ENCODE measurements around the gene SLC2A1. TPM values are rescaled to one million over a fixed set of nuclear protein-coding genes. Genes with fewer than 3 reads are reported as not detected.

The SLC2A1 gene
- total RNA-seq, 2 experiments from 2014 or later: 115 to 125 TPM

- ATAC-seq: no peak
- H3K9me3 Mint-ChIP-seq (ENCODE audit: low read depth): no peaks in the 10 kb centered on the region
- no peaks in the 10 kb centered on the region for H3K27me3 Mint-ChIP-seq
- H3K36me3 Mint-ChIP-seq (ENCODE audit: low read depth): peaks cover 72% of the 10 kb centered on the region
- no peak for DNase-seq
- H3K4me3 Mint-ChIP-seq: no peak overlapping the region
- ChIA-PET POLR2A (interaction anchor here (2.0 kb wide), 1 partner anchor 9 kb away, joined by 20 read pairs; no protein-coding TSS in a partner anchor), CTCF (interaction anchor here (1.0 to 1.8 kb wide), 3 partner anchors 14 to 128 kb away, joined by 3 to 11 read pairs (median 8); no protein-coding TSS in a partner anchor)
- intact Hi-C loops (cut with DNase I, micrococcal nuclease): no loop called here
- H3K4me1 Mint-ChIP-seq: peaks cover 94% of the 10 kb centered on the region
- peak overlapping the region; percentile 56 for H3K27ac Mint-ChIP-seq
Measured at GRCh38 chr1:42946120-42946898, 12.4 kb downstream of the SLC2A1 start.

- ChIA-PET POLR2A (interaction anchor here (2.2 kb wide), 1 partner anchor 9 kb away, joined by 10 read pairs; no protein-coding TSS in a partner anchor), CTCF (interaction anchor here (1.2 kb wide), 1 partner anchor 10 kb away, joined by 4 read pairs; no protein-coding TSS in a partner anchor)
- Mint-ChIP-seq H3K27me3 (no peaks in the 10 kb centered on the region), H3K4me3 (no peak overlapping the region), H3K27ac (peak overlapping the region; percentile 63), H3K9me3 (ENCODE audit: low read depth) (no peaks in the 10 kb centered on the region), H3K36me3 (ENCODE audit: low read depth) (peaks cover 73% of the 10 kb centered on the region), H3K4me1 (peaks cover 92% of the 10 kb centered on the region)
- no peak for DNase-seq
- peak; percentile 56 for ATAC-seq
- intact Hi-C loops (cut with DNase I, micrococcal nuclease): no loop called here
Measured at GRCh38 chr1:42945164-42945563, 13.5 kb downstream of the SLC2A1 start.

DNA sequence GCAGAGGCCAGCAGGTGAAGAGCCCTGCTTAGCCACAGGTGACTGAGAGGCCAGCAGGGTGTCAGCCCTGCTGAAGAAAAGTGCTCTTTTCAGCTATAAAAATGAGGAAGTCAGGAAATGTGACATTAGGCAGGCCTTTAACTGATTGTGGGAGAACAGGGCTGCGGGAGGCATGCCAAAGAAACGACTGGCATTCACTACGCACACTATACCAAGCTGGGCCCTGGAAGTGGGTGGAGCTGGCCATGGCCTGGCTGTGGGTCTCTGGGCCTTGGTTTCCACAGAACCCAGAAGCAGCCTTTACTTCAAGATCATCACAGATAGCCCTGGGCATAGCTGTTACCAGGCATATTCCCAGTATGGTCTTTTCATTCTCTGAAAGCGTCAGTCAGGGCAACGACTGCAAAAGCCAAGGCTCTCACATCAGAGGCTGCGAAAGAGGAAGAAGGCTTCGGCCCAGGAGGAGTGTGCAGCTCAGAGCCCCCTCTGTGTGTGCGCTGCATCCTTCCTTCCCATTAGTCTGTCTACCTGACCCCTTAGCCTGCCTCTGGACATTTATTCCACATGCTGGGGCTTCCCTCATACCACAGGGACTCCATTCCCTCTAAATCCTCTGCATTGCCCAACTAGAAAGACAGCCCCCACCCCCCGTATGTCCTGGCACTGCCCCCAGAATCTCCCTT is 14.3 kb downstream of the SLC2A1 start:
- DNase-seq (no peak), ATAC-seq (no peak)
- CTCF ChIA-PET: interaction anchor here (0.7 to 1.5 kb wide), 4 partner anchors 11 to 404 kb away, joined by 3 to 8 read pairs (median 4); no protein-coding TSS in a partner anchor
- intact Hi-C loops (cut with DNase I, micrococcal nuclease): no loop called here
- Mint-ChIP-seq H3K4me3 (no peak overlapping the region), H3K4me1 (peaks cover 90% of the 10 kb centered on the region), H3K36me3 (ENCODE audit: low read depth) (peaks cover 72% of the 10 kb centered on the region), H3K9me3 (ENCODE audit: low read depth) (no peaks in the 10 kb centered on the region), H3K27ac (peak overlapping the region; percentile 63), H3K27me3 (no peaks in the 10 kb centered on the region)
- POLR2A ChIA-PET: interaction anchor here (0.7 to 2.2 kb wide), 2 partner anchors 9 to 129 kb away, joined by 4 to 10 read pairs; no protein-coding TSS in a partner anchor

DNA sequence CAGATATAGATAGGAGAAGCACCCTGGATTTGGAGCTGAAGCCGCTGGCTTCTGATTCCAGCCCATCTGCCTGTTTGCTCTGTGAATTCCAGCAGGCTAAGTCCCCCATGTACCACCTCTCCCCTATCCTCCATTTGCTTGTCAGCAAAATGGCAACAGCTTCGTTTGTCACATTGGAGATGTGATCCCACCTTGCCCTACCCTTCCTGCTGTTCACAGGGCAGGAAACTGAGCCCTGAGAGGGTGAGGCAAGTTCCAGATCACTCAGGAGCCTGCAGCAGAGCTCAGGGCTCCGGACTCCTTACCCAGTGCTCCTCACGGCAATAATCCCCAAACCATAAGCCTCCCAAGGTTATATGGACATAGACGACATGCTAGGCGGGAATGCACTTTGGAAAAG is 14.9 kb downstream of the SLC2A1 start:
- Mint-ChIP-seq H3K4me3 (no peak overlapping the region), H3K4me1 (peaks cover 92% of the 10 kb centered on the region), H3K27me3 (no peaks in the 10 kb centered on the region), H3K36me3 (ENCODE audit: low read depth) (peaks cover 74% of the 10 kb centered on the region), H3K27ac (peak overlapping the region; percentile 58), H3K9me3 (ENCODE audit: low read depth) (no peaks in the 10 kb centered on the region)
- POLR2A ChIA-PET: interaction anchor here (2.2 kb wide), 1 partner anchor 10 kb away, joined by 10 read pairs; no protein-coding TSS in a partner anchor
- CTCF ChIA-PET: interaction anchor here (0.7 to 1.5 kb wide), 3 partner anchors 21 to 405 kb away, joined by 3 to 8 read pairs (median 4); no protein-coding TSS in a partner anchor
- intact Hi-C loops (cut with DNase I, micrococcal nuclease): no loop called here
- no peak for ATAC-seq
- DNase-seq: no peak

- CTCF ChIA-PET: interaction anchor here (0.7 to 1.9 kb wide), 4 partner anchors 10 to 1838 kb away, joined by 3 to 6 read pairs (median 4); no protein-coding TSS in a partner anchor
- Mint-ChIP-seq H3K27ac (peak overlapping the region; percentile 12), H3K9me3 (ENCODE audit: low read depth) (no peaks in the 10 kb centered on the region), H3K27me3 (no peaks in the 10 kb centered on the region), H3K36me3 (ENCODE audit: low read depth) (peaks cover 76% of the 10 kb centered on the region), H3K4me1 (peaks cover 94% of the 10 kb centered on the region), H3K4me3 (no peak overlapping the region)
- intact Hi-C loops (cut with DNase I, micrococcal nuclease): no loop called here
- no peak for ATAC-seq
- DNase-seq: no peak
- POLR2A ChIA-PET: interaction anchor here (2.2 kb wide), 1 partner anchor 11 kb away, joined by 10 read pairs; no protein-coding TSS in a partner anchor
Measured at GRCh38 chr1:42943166-42943565, 15.5 kb downstream of the SLC2A1 start.

GRCh38 chr1:42942444-42942843 is 16.2 kb downstream of the SLC2A1 start:
- ATAC-seq: no peak
- no peak for DNase-seq
- Mint-ChIP-seq H3K27me3 (no peaks in the 10 kb centered on the region), H3K36me3 (ENCODE audit: low read depth) (peaks cover 76% of the 10 kb centered on the region), H3K27ac (peak overlapping the region; percentile 79), H3K4me1 (peaks cover 95% of the 10 kb centered on the region), H3K9me3 (ENCODE audit: low read depth) (no peaks in the 10 kb centered on the region), H3K4me3 (no peak overlapping the region)
- intact Hi-C loops (cut with DNase I, micrococcal nuclease): no loop called here
- CTCF ChIA-PET: interaction anchor here (0.6 to 1.9 kb wide), 3 partner anchors 10 to 1020 kb away, joined by 3 to 6 read pairs (median 5); no protein-coding TSS in a partner anchor
- POLR2A ChIA-PET: interaction anchor here (0.7 kb wide), 1 partner anchor 12 kb away, joined by 3 read pairs; no protein-coding TSS in a partner anchor

DNA sequence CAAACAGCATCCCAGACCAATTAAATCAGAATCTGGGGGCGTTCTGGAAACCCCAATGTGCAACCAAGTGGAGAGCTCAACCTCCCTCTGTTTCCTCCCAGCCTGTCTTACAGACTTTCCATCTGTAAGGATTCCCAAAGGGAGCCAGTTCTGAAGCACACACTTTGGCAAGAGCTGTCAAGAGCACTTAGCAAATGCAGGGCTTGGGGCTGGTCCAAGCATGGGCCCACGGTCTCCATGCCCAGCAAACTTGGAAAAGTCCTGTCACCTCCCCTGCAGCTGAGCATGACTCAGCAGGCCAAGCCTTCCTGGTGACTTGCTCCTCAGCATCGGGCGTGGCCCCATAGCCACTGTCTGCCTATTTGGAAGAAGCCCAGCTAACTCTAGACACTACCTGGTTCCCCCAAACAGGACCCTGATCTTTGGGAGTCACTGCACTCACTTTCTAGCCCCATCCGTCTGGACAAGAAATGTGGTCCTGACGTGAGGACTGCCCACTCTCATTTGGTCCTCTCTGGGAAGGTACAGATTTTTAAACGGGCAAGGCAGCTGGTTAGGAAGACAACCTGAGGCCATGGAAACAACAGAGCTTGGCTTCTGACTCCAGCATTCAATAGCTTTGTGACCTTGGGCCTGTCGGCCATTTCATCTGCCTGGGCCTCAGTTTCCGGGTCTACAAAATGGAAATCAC is 16.9 kb downstream of the SLC2A1 start:
- Mint-ChIP-seq H3K27ac (peak overlapping the region; percentile 79), H3K27me3 (no peaks in the 10 kb centered on the region), H3K4me1 (peaks cover 95% of the 10 kb centered on the region), H3K9me3 (ENCODE audit: low read depth) (no peaks in the 10 kb centered on the region), H3K4me3 (no peak overlapping the region), H3K36me3 (ENCODE audit: low read depth) (peaks cover 79% of the 10 kb centered on the region)
- CTCF ChIA-PET: interaction anchor here (0.7 to 1.9 kb wide), 3 partner anchors 11 to 133 kb away, joined by 3 to 6 read pairs (median 5); no protein-coding TSS in a partner anchor
- ATAC-seq: peak; percentile 14
- POLR2A ChIA-PET: interaction anchor here (0.6 to 0.7 kb wide), 3 partner anchors 10 to 164 kb away, joined by 3 read pairs; no protein-coding TSS in a partner anchor
- DNase-seq: peak; percentile 55
- intact Hi-C loops (cut with DNase I, micrococcal nuclease): loop anchor here in 1 of 2 experiments (1.0 kb wide), 1 partner anchor 17 kb away; the partner anchor contains the start of gene SLC2A1

- peak overlapping the region; percentile 1 for H3K4me3 Mint-ChIP-seq
- ChIA-PET POLR2A (interaction anchor here (0.6 to 0.7 kb wide), 3 partner anchors 9 to 163 kb away, joined by 3 read pairs; no protein-coding TSS in a partner anchor), CTCF (interaction anchor here (0.7 to 1.9 kb wide), 2 partner anchors 132 to 134 kb away, joined by 3 to 6 read pairs; no protein-coding TSS in a partner anchor)
Measured at GRCh38 chr1:42940851-42941639, 17.6 kb downstream of the SLC2A1 start.

GRCh38 chr1:42938645-42939615 is 19.7 kb downstream of the SLC2A1 start:
- Mint-ChIP-seq H3K27me3 (no peaks in the 10 kb centered on the region), H3K9me3 (ENCODE audit: low read depth) (no peaks in the 10 kb centered on the region), H3K27ac (peak overlapping the region; percentile 88), H3K4me1 (peaks cover 95% of the 10 kb centered on the region), H3K4me3 (no peak overlapping the region), H3K36me3 (ENCODE audit: low read depth) (peaks cover 87% of the 10 kb centered on the region)
- no peak for ATAC-seq
- ChIA-PET POLR2A (no interaction called here), CTCF (interaction anchor here (0.6 to 1.3 kb wide), 2 partner anchors 21 to 217 kb away, joined by 3 to 4 read pairs; no protein-coding TSS in a partner anchor)
- intact Hi-C loops (cut with DNase I, micrococcal nuclease): no loop called here
- DNase-seq: no peak

More at GRCh38 chr1:42940851-42941639, 17.6 kb downstream of the SLC2A1 start:
- ATAC-seq: peak; percentile 9
- intact Hi-C loops (cut with DNase I, micrococcal nuclease): loop anchor here in 1 of 2 experiments (1.0 kb wide), 1 partner anchor 17 kb away; the partner anchor contains the start of gene SLC2A1
- Mint-ChIP-seq H3K9me3 (ENCODE audit: low read depth) (no peaks in the 10 kb centered on the region), H3K36me3 (ENCODE audit: low read depth) (peaks cover 82% of the 10 kb centered on the region), H3K27ac (peak overlapping the region; percentile 73), H3K4me1 (peaks cover 95% of the 10 kb centered on the region), H3K27me3 (no peaks in the 10 kb centered on the region)
- DNase-seq: peak; percentile 41
